IMR-90 (cell line): ENCODE results near the gene VPS35L. TPM values are rescaled to one million over a fixed set of nuclear protein-coding genes. Genes with fewer than 3 reads are reported as not detected.

Experiments used
- ATAC-seq: fragments of 200-7000 bp; cut with Tn5 transposase; 2 replicates; pipeline ENCODE4 v1.9.1; 2020; ENCODE audit warnings: low read depth, mild to moderate bottlenecking, moderate library complexity
- BruUV-seq: library from RNA; stranded (reverse); fragments of 400-500 nt; replicated peaks from 2 replicates; lab custom pipeline; 2021; lab: Mats Ljungman, UMichigan
- CTCF ChIA-PET: fragments of 300-600 bp; formaldehyde crosslinking; extraction: SDS; loops from one replicate; lab custom pipeline; 2021; ENCODE audit warnings: antibody characterized with exemption; lab: Yijun Ruan, JAX
- POLR2A ChIA-PET: fragments of 300-600 bp; sonication (Branson Sonifier 250); formaldehyde crosslinking; loops from one replicate; lab custom pipeline; 2022; ENCODE audit warnings: antibody characterized with exemption; ENCODE audit not compliant: unreplicated experiment; lab: Charles Lee
- DNase-seq: peaks from one replicate; pipeline ENCODE4 v3.0.0; 2013
- H2AFZ ChIP-seq: replicated peaks from 2 replicates; pipeline ENCODE3; 2013; ENCODE audit warnings: low read length, mild to moderate bottlenecking; ENCODE audit not compliant: poor library complexity
- H2AK5ac ChIP-seq: 2 replicates; pipeline ENCODE4 v1.6.1; 2013; ENCODE audit warnings: low read depth, low read length, inconsistent platforms
- H2AK9ac ChIP-seq: replicated peaks from 2 replicates; pipeline ENCODE3; 2013; ENCODE audit warnings: mild to moderate bottlenecking, low read depth, low read length, moderate library complexity; ENCODE audit not compliant: poor library complexity
- H2BK120ac ChIP-seq: 2 replicates; pipeline ENCODE4 v1.6.1; 2013; ENCODE audit warnings: low read depth, low read length, inconsistent platforms
- H2BK15ac ChIP-seq: 3 replicates; pipeline ENCODE4 v1.6.1; 2013; ENCODE audit warnings: low read depth, low read length, inconsistent platforms
- H2BK20ac ChIP-seq: 2 replicates; pipeline ENCODE4 v1.6.1; 2013; ENCODE audit warnings: low read depth, mild to moderate bottlenecking, inconsistent platforms, low read length, moderate library complexity
- H2BK5ac ChIP-seq: 2 replicates; pipeline ENCODE4 v1.6.1; 2013; ENCODE audit warnings: mild to moderate bottlenecking, low read depth, low read length, inconsistent platforms; ENCODE audit not compliant: poor library complexity, severe bottlenecking
- H3K14ac ChIP-seq: replicated peaks from 2 replicates; pipeline ENCODE4 v1.6.1; 2013; ENCODE audit warnings: low read depth, low read length, inconsistent platforms
- H3K18ac ChIP-seq: 2 replicates; pipeline ENCODE4 v1.6.1; 2013; ENCODE audit warnings: low read depth, low read length, control low read depth
- H3K23ac ChIP-seq: 2 replicates; pipeline ENCODE4 v1.6.1; 2013; ENCODE audit warnings: low read depth, low read length, inconsistent platforms
- H3K27ac ChIP-seq: 2 replicates; pipeline ENCODE4 v1.5.1; 2013; ENCODE audit warnings: mild to moderate bottlenecking, control low read depth, low read length; ENCODE audit not compliant: insufficient read depth
- H3K27me3 ChIP-seq: 2 replicates; pipeline ENCODE4 v1.6.1; 2013; ENCODE audit warnings: low read length; ENCODE audit not compliant: control insufficient read depth, insufficient read depth
- H3K36me3 ChIP-seq: 2 replicates; pipeline ENCODE4 v1.6.1; 2013; ENCODE audit warnings: low read length, mixed read lengths; ENCODE audit not compliant: control insufficient read depth, insufficient read depth
- H3K4ac ChIP-seq: 2 replicates; pipeline ENCODE4 v1.6.1; 2013; ENCODE audit warnings: low read depth, low read length, inconsistent platforms
- H3K4me1 ChIP-seq: 2 replicates; pipeline ENCODE4 v1.6.1; 2013; ENCODE audit warnings: low read length, mixed read lengths; ENCODE audit not compliant: control insufficient read depth, insufficient read depth
- H3K4me2 ChIP-seq: 2 replicates; pipeline ENCODE4 v1.6.1; 2013; ENCODE audit warnings: low read depth, mild to moderate bottlenecking, control low read depth, low read length, moderate library complexity
- H3K4me3 ChIP-seq: 2 replicates; pipeline ENCODE4 v1.5.1; 2013; ENCODE audit warnings: low read depth, mild to moderate bottlenecking, control low read depth, low read length, moderate library complexity; ENCODE audit not compliant: insufficient read depth
- H3K56ac ChIP-seq: 2 replicates; pipeline ENCODE4 v1.6.1; 2013; ENCODE audit warnings: low read length, inconsistent platforms; ENCODE audit not compliant: insufficient read depth; ENCODE audit errors: extremely low read depth
- H3K79me1 ChIP-seq, 2 experiments: 2 replicates each; pipeline ENCODE4 v1.6.1; 2013; ENCODE audit warnings: low read length in 2 of 2, inconsistent platforms in 1 of 2, low read depth in 1 of 2
- H3K9ac ChIP-seq: 2 replicates; pipeline ENCODE4 v1.6.1; 2013; ENCODE audit warnings: low read depth, low read length, control low read depth
- H3K9me1 ChIP-seq: 2 replicates; pipeline ENCODE4 v1.6.1; 2013; ENCODE audit warnings: low read length, inconsistent platforms; ENCODE audit not compliant: insufficient read depth
- H3K9me3 ChIP-seq: 2 replicates; pipeline ENCODE4 v1.6.1; 2013; ENCODE audit warnings: low read length; ENCODE audit not compliant: control insufficient read depth, insufficient read depth
- H4K20me1 ChIP-seq: 2 replicates; pipeline ENCODE4 v1.6.1; 2013; ENCODE audit warnings: low read length, inconsistent platforms; ENCODE audit not compliant: insufficient read depth
- H4K5ac ChIP-seq: 2 replicates; pipeline ENCODE4 v1.6.1; 2013; ENCODE audit warnings: mild to moderate bottlenecking, low read depth, low read length, control low read depth
- H4K8ac ChIP-seq, 2 experiments: 2 replicates each; pipeline ENCODE4 v1.6.1; 2013; ENCODE audit warnings: low read depth in 2 of 2, low read length in 2 of 2, control low read depth in 1 of 2, inconsistent platforms in 1 of 2
- H4K91ac ChIP-seq: 2 replicates; pipeline ENCODE4 v1.6.1; 2013; ENCODE audit warnings: low read depth, low read length, inconsistent platforms; ENCODE audit not compliant: insufficient read depth
- BHLHE40 ChIP-seq: fragments of 150-350 bp; IDR thresholded peaks from 2 replicates; pipeline ENCODE4 v1.6.1; 2016; ENCODE audit warnings: mild to moderate bottlenecking, low read depth, low read length
- CEBPB ChIP-seq: IDR thresholded peaks from 2 replicates; pipeline ENCODE4 v1.6.1; 2012; ENCODE audit warnings: low read depth, low read length, improper control_type of control experiment
- CHD1 ChIP-seq: IDR thresholded peaks from 2 replicates; pipeline ENCODE4 v1.6.1; 2012; ENCODE audit warnings: low read depth, low read length, improper control_type of control experiment
- CTCF ChIP-seq: conservative IDR thresholded peaks from 2 replicates; pipeline ENCODE4 v1.5.1; 2012; ENCODE audit warnings: mild to moderate bottlenecking, low read depth, low read length, improper control_type of control experiment
- ELK1 ChIP-seq: fragments of 150-350 bp; IDR thresholded peaks from 2 replicates; pipeline ENCODE4 v1.6.1; 2016; ENCODE audit warnings: low read depth, mild to moderate bottlenecking, low read length, moderate library complexity, borderline replicate concordance
- FOS ChIP-seq: fragments of 150-350 bp; IDR thresholded peaks from 2 replicates; pipeline ENCODE4 v1.6.1; 2016; ENCODE audit warnings: low read depth, low read length
- MAFK ChIP-seq: IDR thresholded peaks from 2 replicates; pipeline ENCODE4 v1.6.1; 2012; ENCODE audit warnings: low read depth, low read length, improper control_type of control experiment
- MAZ ChIP-seq: IDR thresholded peaks from 2 replicates; pipeline ENCODE4 v1.6.1; 2012; ENCODE audit warnings: low read depth, mild to moderate bottlenecking, low read length, improper control_type of control experiment, moderate library complexity, borderline replicate concordance
- MXI1 ChIP-seq: IDR thresholded peaks from 2 replicates; pipeline ENCODE4 v1.6.1; 2012; ENCODE audit warnings: low read depth, mild to moderate bottlenecking, low read length, moderate library complexity, borderline replicate concordance
- NFE2L2 ChIP-seq: fragments of 150-350 bp; IDR thresholded peaks from 2 replicates; pipeline ENCODE4 v1.6.1; 2016; ENCODE audit warnings: low read depth, mild to moderate bottlenecking, low read length
- POLR2A ChIP-seq: IDR thresholded peaks from 2 replicates; pipeline ENCODE4 v1.6.1; 2012; ENCODE audit warnings: mild to moderate bottlenecking, low read depth, low read length
- RAD21 ChIP-seq: IDR thresholded peaks from 2 replicates; pipeline ENCODE4 v1.6.1; 2012; ENCODE audit warnings: low read length, improper control_type of control experiment
- RCOR1 ChIP-seq: IDR thresholded peaks from 2 replicates; pipeline ENCODE4 v1.6.1; 2012; ENCODE audit warnings: mild to moderate bottlenecking, low read length, improper control_type of control experiment; ENCODE audit not compliant: insufficient replicate concordance
- RFX5 ChIP-seq: IDR thresholded peaks from 2 replicates; pipeline ENCODE4 v1.8.0; 2012; ENCODE audit warnings: low read depth, mild to moderate bottlenecking, low read length, moderate library complexity
- USF2 ChIP-seq: fragments of 150-350 bp; IDR thresholded peaks from 2 replicates; pipeline ENCODE4 v1.6.1; 2017; ENCODE audit warnings: mild to moderate bottlenecking, antibody characterized with exemption, low read length, low read depth
- WGBS, 2 experiments: methylation state at CpG; one replicate each; pipeline versions ENCODE4 v1.1.5 to v1.1.7; 2013; ENCODE audit warnings: missing lambda C conversion rate in 2 of 2; ENCODE audit not compliant: insufficient read length in 1 of 2; ENCODE audit errors: extremely low coverage in 2 of 2; 5-methylcytosine and 5-hydroxymethylcytosine counted together
- dilution Hi-C: fragments of 300-500 bp; cut with HindIII; formaldehyde crosslinking; loops from one replicate; pipeline ENCODE4 v1.14.3; 2018; ENCODE audit warnings: low sequenced_read_pairs; ENCODE audit not compliant: unreplicated experiment
- in situ Hi-C: fragments of 300-500 bp; cut with MboI; formaldehyde crosslinking; loops from 3 replicates; pipeline ENCODE4 v1.14.3; 2019; ENCODE audit warnings: low sequenced_read_pairs, inconsistent platforms, mixed read lengths
- intact Hi-C: fragments of 100-400 bp; cut with micrococcal nuclease; formaldehyde crosslinking; loops from 2 replicates; pipeline ENCODE4 v1.10.0; 2022
- polyA plus RNA-seq, 3 experiments: library from polyadenylated mRNA; depleted of rRNA; stranded (reverse); fragments of >200 nt; gene quantifications; 2 replicates each; pipeline ENCODE4 v1.2.3, GENCODE V29; 2012; ENCODE audit warnings: low replicate concordance in 1 of 3
- total RNA-seq: library from RNA; depleted of rRNA; stranded (reverse); fragments of >200 nt; gene quantifications from 2 replicates; pipeline ENCODE4 v1.2.3, GENCODE V29; 2012

The VPS35L gene
- total and polyA plus RNA-seq, 2 of the 4 experiments (the other 2 are of a cell fraction), result 28.0 to 40.1 TPM

GRCh38 chr16:19722981-19723380 is 167.5 kb downstream of the VPS35L start:
- H3K9me1 ChIP-seq, result no peaks in the 10 kb centered on the region
- in situ Hi-C loops, result loop anchor here (25.0 kb wide), 1 partner anchor 611 kb away; the partner anchor contains the start of gene ITPRIPL2
- H3K14ac ChIP-seq, result no peak overlapping the region
- H3K79me1 ChIP-seq, result peaks cover 8 to 13% of the 10 kb centered on the region in 2 experiments; a peak in 3 of 4 replicates
- H3K18ac ChIP-seq, result no peak overlapping the region
- no peaks in the 10 kb centered on the region; the same call in 1 of the 2 replicates for H4K20me1 ChIP-seq
- H2BK15ac ChIP-seq, result no peak overlapping the region
- no peak overlapping the region for H2AFZ ChIP-seq
- TF ChIP-seq CTCF (no peak), USF2 (no peak), MAZ (no peak), NFE2L2 (no peak), ELK1 (no peak), MXI1 (no peak), BHLHE40 (no peak), FOS (no peak), RCOR1 (no peak), RFX5 (no peak), CHD1 (no peak), CEBPB (no peak), RAD21 (no peak), MAFK (no peak), POLR2A (no peak)
- H3K4me3 ChIP-seq, result no peak overlapping the region
- no peak for DNase-seq
- no peak overlapping the region for H3K4me2 ChIP-seq
- no peak overlapping the region for H2BK20ac ChIP-seq
- peaks cover 3% of the 10 kb centered on the region; the same call in 1 of the 2 replicates for H3K4me1 ChIP-seq
- H3K9ac ChIP-seq, result no peak overlapping the region
- no TSS peak for BruUV-seq
- H4K91ac ChIP-seq, result no peak overlapping the region
- H3K23ac ChIP-seq, result 0 out of 2 replicates have a peak overlapping the region, but pooled peaks have one; percentile 9
- WGBS, 2 experiments, result no CpG with 5 or more reads among the region's 7 CpGs
- no peak for ATAC-seq
- dilution Hi-C loops, result no loop called here
- no peaks in the 10 kb centered on the region for H3K27me3 ChIP-seq
- no peak overlapping the region for H3K4ac ChIP-seq
- no peaks in the 10 kb centered on the region for H3K9me3 ChIP-seq
- intact Hi-C loops, result no loop called here
- H2AK9ac ChIP-seq, result no peak overlapping the region
- no peak overlapping the region for H3K27ac ChIP-seq
- no peak overlapping the region for H2BK5ac ChIP-seq
- H4K8ac ChIP-seq, result no peak overlapping the region
- H3K36me3 ChIP-seq, result no peaks in the 10 kb centered on the region
- ChIA-PET CTCF (interaction anchor here (0.6 kb wide), 1 partner anchor 130 kb away, joined by 4 read pairs; no protein-coding TSS in a partner anchor), POLR2A (interaction anchor here (0.6 kb wide), 2 partner anchors 13 to 26 kb away, joined by 3 read pairs; no protein-coding TSS in a partner anchor)
- no peak overlapping the region for H3K56ac ChIP-seq
- no peak overlapping the region for H2AK5ac ChIP-seq
- no peak overlapping the region for H4K5ac ChIP-seq
- no peak overlapping the region for H2BK120ac ChIP-seq
